A673 (cell line): ENCODE data around the gene GCDH.

Experiments
- EZH2 ChIP-seq: fragments of 200-600 bp; sonication (generic); IDR thresholded peaks from 2 replicates; pipeline ENCODE4 v1.6.1; 2017; ENCODE audit warnings: borderline replicate concordance, low read depth, mild to moderate bottlenecking, mixed read lengths, antibody characterized with exemption, low read length; ENCODE audit not compliant: poor library complexity, severe bottlenecking
- TF ChIP-seq, protein P1 (sequence below): fragments of 300-800, 200-600 bp; sonication (generic); conservative IDR thresholded peaks from 2 replicates; pipeline ENCODE4 v1.5.1; 2017; ENCODE audit warnings: low read depth, mild to moderate bottlenecking, antibody characterized with exemption, low read length, moderate library complexity, mixed read lengths

DNA sequence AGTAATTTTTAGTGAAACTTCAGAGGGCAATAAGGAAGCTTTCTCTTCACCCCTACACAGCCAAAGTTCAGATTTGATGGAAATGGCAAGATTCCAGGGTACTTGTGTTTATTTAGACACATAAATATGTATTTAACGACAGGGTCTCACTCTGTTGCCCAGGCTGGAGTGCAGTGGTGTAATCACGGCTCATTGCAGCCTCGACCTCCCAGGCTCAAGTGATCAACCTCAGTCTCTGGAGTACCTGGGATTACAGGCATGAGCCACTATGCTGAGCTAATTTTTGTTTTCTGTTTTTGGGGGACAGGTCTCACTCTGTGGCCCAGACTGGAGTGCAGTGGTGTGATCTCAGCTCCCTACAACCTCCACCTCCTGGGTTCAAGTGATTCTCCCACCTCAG, 30.1 kb downstream of the GCDH start:
- TF ChIP-seq, protein P1, sequence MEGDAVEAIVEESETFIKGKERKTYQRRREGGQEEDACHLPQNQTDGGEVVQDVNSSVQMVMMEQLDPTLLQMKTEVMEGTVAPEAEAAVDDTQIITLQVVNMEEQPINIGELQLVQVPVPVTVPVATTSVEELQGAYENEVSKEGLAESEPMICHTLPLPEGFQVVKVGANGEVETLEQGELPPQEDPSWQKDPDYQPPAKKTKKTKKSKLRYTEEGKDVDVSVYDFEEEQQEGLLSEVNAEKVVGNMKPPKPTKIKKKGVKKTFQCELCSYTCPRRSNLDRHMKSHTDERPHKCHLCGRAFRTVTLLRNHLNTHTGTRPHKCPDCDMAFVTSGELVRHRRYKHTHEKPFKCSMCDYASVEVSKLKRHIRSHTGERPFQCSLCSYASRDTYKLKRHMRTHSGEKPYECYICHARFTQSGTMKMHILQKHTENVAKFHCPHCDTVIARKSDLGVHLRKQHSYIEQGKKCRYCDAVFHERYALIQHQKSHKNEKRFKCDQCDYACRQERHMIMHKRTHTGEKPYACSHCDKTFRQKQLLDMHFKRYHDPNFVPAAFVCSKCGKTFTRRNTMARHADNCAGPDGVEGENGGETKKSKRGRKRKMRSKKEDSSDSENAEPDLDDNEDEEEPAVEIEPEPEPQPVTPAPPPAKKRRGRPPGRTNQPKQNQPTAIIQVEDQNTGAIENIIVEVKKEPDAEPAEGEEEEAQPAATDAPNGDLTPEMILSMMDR, result no peak
- no peak for TF ChIP-seq EZH2
